Measurements from ENCODE around the gene BARX2.

DNA sequence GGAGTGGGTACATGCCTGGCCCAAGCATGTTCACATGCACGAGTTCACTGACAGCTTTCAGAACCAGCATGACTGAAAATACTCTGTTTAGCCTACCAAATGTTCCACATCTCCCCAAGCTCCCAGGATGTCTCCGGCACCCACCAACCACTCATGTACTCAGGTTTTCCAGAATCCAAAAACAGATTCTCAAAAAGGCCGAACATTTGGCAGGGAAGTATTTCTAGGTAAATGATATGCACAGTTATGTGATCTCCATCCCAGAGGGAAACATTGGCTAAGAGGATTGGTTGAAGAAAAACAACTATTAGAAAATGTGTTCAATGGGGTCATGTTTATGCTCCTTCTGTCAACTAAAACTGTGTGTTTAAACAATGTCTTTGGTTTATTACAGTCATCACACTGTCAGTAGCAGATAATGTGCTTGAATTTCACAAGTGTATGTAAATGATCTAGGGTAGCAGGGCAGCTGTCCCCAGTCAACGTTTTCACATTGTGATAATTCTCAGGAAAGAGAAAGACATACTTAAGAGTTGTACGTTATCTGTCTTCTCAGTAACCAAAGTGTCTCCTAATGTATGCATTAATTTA is 52.3 kb downstream of the BARX2 start:
- TF ChIP-seq, protein P1, sequence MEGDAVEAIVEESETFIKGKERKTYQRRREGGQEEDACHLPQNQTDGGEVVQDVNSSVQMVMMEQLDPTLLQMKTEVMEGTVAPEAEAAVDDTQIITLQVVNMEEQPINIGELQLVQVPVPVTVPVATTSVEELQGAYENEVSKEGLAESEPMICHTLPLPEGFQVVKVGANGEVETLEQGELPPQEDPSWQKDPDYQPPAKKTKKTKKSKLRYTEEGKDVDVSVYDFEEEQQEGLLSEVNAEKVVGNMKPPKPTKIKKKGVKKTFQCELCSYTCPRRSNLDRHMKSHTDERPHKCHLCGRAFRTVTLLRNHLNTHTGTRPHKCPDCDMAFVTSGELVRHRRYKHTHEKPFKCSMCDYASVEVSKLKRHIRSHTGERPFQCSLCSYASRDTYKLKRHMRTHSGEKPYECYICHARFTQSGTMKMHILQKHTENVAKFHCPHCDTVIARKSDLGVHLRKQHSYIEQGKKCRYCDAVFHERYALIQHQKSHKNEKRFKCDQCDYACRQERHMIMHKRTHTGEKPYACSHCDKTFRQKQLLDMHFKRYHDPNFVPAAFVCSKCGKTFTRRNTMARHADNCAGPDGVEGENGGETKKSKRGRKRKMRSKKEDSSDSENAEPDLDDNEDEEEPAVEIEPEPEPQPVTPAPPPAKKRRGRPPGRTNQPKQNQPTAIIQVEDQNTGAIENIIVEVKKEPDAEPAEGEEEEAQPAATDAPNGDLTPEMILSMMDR (tag by site-specific recombination; IDR thresholded peaks at IDR 0.05), result no peak
- TF ChIP-seq ZNF416 (tag by site-specific recombination; IDR thresholded peaks at IDR 0.05) (no peak), ZNF792 (tag by site-specific recombination; IDR thresholded peaks at IDR 0.05) (no peak), REPIN1 (tag by site-specific recombination; IDR thresholded peaks at IDR 0.05; ENCODE audit: low read depth) (no peak), ZNF19 (tag by site-specific recombination; IDR thresholded peaks at IDR 0.05; ENCODE audit: low read depth) (no peak), ZNF747 (tag by site-specific recombination; IDR thresholded peaks at IDR 0.05) (no peak), ZNF707 (tag by site-specific recombination; IDR thresholded peaks at IDR 0.05) (no peak), ZNF274 (IDR thresholded peaks at IDR 0.05; ENCODE audit: low read length) (no peak), ZNF274 (tag by site-specific recombination; IDR thresholded peaks at IDR 0.05; ENCODE audit: borderline replicate concordance) (no peak)
- TF ChIP-seq, protein P2, sequence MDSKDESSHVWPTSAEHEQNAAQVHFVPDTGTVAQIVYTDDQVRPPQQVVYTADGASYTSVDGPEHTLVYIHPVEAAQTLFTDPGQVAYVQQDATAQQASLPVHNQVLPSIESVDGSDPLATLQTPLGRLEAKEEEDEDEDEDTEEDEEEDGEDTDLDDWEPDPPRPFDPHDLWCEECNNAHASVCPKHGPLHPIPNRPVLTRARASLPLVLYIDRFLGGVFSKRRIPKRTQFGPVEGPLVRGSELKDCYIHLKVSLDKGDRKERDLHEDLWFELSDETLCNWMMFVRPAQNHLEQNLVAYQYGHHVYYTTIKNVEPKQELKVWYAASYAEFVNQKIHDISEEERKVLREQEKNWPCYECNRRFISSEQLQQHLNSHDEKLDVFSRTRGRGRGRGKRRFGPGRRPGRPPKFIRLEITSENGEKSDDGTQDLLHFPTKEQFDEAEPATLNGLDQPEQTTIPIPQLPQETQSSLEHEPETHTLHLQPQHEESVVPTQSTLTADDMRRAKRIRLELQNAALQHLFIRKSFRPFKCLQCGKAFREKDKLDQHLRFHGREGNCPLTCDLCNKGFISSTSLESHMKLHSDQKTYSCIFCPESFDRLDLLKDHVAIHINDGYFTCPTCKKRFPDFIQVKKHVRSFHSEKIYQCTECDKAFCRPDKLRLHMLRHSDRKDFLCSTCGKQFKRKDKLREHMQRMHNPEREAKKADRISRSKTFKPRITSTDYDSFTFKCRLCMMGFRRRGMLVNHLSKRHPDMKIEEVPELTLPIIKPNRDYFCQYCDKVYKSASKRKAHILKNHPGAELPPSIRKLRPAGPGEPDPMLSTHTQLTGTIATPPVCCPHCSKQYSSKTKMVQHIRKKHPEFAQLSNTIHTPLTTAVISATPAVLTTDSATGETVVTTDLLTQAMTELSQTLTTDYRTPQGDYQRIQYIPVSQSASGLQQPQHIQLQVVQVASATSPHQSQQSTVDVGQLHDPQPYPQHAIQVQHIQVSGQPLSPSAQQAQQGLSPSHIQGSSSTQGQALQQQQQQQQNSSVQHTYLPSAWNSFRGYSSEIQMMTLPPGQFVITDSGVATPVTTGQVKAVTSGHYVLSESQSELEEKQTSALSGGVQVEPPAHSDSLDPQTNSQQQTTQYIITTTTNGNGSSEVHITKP (tag by site-specific recombination; IDR thresholded peaks at IDR 0.05), result no peak
- TF ChIP-seq, protein P3, sequence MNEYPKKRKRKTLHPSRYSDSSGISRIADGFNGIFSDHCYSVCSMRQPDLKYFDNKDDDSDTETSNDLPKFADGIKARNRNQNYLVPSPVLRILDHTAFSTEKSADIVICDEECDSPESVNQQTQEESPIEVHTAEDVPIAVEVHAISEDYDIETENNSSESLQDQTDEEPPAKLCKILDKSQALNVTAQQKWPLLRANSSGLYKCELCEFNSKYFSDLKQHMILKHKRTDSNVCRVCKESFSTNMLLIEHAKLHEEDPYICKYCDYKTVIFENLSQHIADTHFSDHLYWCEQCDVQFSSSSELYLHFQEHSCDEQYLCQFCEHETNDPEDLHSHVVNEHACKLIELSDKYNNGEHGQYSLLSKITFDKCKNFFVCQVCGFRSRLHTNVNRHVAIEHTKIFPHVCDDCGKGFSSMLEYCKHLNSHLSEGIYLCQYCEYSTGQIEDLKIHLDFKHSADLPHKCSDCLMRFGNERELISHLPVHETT (tag by site-specific recombination; IDR thresholded peaks at IDR 0.05), result no peak
- TF ChIP-seq, protein P4, sequence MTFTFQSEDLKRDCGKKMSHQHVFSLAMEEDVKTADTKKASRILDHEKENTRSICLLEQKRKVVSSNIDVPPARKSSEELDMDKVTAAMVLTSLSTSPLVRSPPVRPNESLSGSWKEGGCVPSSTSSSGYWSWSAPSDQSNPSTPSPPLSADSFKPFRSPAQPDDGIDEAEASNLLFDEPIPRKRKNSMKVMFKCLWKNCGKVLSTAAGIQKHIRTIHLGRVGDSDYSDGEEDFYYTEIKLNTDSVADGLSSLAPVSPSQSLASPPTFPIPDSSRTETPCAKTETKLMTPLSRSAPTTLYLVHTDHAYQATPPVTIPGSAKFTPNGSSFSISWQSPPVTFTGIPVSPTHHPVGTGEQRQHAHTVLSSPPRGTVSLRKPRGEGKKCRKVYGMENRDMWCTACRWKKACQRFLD (tag by site-specific recombination; IDR thresholded peaks at IDR 0.05), result no peak
- TF ChIP-seq, protein P5, sequence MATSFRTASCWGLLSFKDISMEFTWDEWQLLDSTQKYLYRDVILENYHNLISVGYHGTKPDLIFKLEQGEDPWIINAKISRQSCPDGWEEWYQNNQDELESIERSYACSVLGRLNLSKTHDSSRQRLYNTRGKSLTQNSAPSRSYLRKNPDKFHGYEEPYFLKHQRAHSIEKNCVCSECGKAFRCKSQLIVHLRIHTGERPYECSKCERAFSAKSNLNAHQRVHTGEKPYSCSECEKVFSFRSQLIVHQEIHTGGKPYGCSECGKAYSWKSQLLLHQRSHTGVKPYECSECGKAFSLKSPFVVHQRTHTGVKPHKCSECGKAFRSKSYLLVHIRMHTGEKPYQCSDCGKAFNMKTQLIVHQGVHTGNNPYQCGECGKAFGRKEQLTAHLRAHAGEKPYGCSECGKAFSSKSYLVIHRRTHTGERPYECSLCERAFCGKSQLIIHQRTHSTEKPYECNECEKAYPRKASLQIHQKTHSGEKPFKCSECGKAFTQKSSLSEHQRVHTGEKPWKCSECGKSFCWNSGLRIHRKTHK (tag by site-specific recombination; IDR thresholded peaks at IDR 0.05), result no peak
- TF ChIP-seq, protein P6, sequence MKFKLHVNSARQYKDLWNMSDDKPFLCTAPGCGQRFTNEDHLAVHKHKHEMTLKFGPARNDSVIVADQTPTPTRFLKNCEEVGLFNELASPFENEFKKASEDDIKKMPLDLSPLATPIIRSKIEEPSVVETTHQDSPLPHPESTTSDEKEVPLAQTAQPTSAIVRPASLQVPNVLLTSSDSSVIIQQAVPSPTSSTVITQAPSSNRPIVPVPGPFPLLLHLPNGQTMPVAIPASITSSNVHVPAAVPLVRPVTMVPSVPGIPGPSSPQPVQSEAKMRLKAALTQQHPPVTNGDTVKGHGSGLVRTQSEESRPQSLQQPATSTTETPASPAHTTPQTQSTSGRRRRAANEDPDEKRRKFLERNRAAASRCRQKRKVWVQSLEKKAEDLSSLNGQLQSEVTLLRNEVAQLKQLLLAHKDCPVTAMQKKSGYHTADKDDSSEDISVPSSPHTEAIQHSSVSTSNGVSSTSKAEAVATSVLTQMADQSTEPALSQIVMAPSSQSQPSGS (tag by site-specific recombination; IDR thresholded peaks at IDR 0.05; ENCODE audit: low read depth), result no peak

All from HEK293 (cell line).